VCaP (cell line): Measurements from ENCODE around the gene GGPS1.
"Not testable (repeated sequence)": the region's sequence is repeated elsewhere in the genome, so short reads cannot be mapped to it uniquely, and the experiment has no call there.

ENCODE experiments used
- H3K27ac ChIP-seq: fragments of 450-650 bp; 2 replicates; pipeline ENCODE4 v1.5.1; 2017
- TF ChIP-seq, protein P1 (sequence below): fragments of 450-650 bp; conservative IDR thresholded peaks from 2 replicates; pipeline ENCODE4 v1.5.1; 2017; ENCODE audit warnings: mild to moderate bottlenecking, moderate library complexity

GGPS1 gene

GRCh38 chr1:235328271-235329138 is at the start of gene GGPS1:
Gene GGPS1, plus strand, starts transcription at chr1:235328570. Its CDS starts 6,695 bp downstream, at chr1:235335265.
- TF ChIP-seq, protein P1, sequence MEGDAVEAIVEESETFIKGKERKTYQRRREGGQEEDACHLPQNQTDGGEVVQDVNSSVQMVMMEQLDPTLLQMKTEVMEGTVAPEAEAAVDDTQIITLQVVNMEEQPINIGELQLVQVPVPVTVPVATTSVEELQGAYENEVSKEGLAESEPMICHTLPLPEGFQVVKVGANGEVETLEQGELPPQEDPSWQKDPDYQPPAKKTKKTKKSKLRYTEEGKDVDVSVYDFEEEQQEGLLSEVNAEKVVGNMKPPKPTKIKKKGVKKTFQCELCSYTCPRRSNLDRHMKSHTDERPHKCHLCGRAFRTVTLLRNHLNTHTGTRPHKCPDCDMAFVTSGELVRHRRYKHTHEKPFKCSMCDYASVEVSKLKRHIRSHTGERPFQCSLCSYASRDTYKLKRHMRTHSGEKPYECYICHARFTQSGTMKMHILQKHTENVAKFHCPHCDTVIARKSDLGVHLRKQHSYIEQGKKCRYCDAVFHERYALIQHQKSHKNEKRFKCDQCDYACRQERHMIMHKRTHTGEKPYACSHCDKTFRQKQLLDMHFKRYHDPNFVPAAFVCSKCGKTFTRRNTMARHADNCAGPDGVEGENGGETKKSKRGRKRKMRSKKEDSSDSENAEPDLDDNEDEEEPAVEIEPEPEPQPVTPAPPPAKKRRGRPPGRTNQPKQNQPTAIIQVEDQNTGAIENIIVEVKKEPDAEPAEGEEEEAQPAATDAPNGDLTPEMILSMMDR, result 0 out of 2 replicates have a peak, but pooled peaks have one; percentile 24

GRCh38 chr1:235278915-235279292 is 49.5 kb upstream of the GGPS1 start:
- TF ChIP-seq, protein P1, result no peak
- no peak overlapping the region for H3K27ac ChIP-seq

More at GRCh38 chr1:235328271-235329138, at the start of gene GGPS1:
- peak within 1 kb of the TSS; percentile 97 for H3K27ac ChIP-seq

DNA sequence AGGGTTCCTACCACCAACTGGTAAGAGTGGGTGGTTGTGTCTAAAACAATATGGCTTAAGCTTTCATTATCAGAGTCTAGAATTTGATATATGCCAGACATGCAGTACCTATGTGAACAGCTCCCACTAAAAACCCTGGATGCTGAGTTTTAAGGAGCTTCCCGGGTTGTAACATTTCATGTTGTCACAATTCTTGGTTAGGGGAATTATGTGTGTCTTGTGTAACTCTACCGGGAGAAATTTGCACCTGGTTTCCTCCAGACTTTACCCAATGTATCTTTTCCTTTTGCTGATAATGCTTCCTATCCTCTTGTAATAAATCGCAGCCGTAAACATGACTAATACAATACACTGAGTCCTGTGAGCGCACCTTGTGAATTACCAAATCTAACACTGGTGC is 48.7 kb upstream of the GGPS1 start:
- no peak overlapping the region for H3K27ac ChIP-seq
- TF ChIP-seq, protein P1, result no peak

- no peak overlapping the region for H3K27ac ChIP-seq
- TF ChIP-seq, protein P1, result no peak
Observed at GRCh38 chr1:235280467-235280866, 47.9 kb upstream of the GGPS1 start.

DNA sequence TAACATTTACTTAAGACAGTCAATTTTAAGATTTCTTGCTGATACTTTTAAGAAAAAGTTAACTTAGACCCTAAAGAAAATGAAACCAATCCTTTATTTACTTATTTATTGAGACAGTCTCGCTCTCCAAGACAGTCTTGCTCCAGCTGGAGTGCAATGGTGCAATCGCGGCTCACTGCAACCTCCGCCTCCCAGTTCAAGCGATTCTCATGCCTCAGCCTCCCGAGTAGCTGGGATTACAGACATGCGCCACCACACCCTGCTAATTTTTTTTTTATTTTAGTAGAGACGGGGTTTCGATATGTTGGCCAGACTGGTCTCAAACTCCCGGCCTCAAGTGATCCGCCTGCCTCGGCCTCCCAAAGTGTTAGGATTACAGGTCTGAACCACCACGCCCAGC is 44.7 kb upstream of the GGPS1 start:
- not testable (repeated sequence) for H3K27ac ChIP-seq

DNA sequence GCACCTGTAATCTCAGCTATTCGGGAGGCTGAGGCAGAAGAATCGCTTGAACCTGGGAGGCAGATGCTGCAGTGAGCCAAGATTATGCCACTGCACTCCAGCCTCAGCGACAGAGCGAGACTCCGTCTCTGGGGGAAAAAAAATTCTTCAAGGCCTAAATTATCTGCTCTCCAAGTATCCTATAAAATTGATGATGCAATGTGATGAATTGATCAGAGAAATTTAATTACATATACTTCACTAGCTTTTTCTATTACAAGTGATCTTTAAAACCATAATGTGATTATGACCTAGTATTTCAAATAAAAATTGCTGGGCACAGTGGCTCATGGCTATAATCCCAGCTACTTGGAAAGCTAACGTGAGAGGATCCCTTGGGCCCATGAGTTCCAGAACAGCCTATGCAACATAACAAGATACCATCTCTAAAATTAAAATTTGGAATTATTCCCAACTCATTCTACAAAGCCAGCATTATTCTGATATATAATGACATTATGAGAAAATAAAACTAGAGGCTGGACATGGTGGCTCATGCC is 44.1 kb upstream of the GGPS1 start:
- TF ChIP-seq, protein P1, result no peak
- no peak overlapping the region for H3K27ac ChIP-seq

DNA sequence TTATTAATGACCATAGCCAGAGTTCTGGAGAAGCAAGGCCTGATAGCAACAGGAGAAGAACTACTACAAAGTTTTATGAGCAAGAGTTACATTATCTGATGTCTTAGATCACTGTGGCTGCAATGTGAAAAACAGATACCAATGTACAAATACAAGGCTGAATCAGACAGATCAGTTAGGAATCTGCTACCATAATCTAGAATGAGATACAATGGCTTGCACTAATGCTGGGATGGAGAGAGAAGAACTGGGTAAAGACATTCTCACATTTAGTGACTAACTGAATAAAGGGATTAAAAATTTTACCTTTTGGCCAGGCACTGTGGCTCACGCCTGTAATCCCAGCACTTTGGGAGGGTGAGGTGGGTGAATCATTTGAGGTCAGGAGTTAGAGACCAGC is 41.7 kb upstream of the GGPS1 start:
- no peak overlapping the region for H3K27ac ChIP-seq
- TF ChIP-seq, protein P1, result no peak
